K562 (cell line): Measurements from ENCODE around the gene DDX20. TPM values are rescaled to one million over a fixed set of nuclear protein-coding genes. Genes with fewer than 3 reads are reported as not detected.
A peak's percentile ranks its signal among the peaks of the same experiment; 100 is the strongest.

ENCODE experiments used
- ATAC-seq: fragments of 200-7000 bp; cut with Tn5 transposase; 3 replicates; pipeline ENCODE4 v1.9.1; 2020; ENCODE audit warnings: moderate library complexity
- BruUV-seq: library from RNA; stranded (reverse); fragments of 400-500 nt; replicated peaks from 2 replicates; lab custom pipeline; 2021; lab: Mats Ljungman, UMichigan
- CTCF ChIA-PET: fragments of 300-600 bp; formaldehyde crosslinking; extraction: SDS; loops from one replicate; lab custom pipeline; 2021; ENCODE audit warnings: low intra/inter-chr PET ratio; lab: Yijun Ruan, JAX
- POLR2A ChIA-PET: fragments of 300-600, 350-650 bp; sonication (Branson Sonifier 250); formaldehyde crosslinking; extraction: SDS; loops from one replicate; lab custom pipeline; 2021; ENCODE audit warnings: antibody characterized with exemption, inconsistent platforms; lab: Yijun Ruan, JAX
- DNase-seq, 4 experiments: peaks; one replicate each; pipeline versions ENCODE4 v3.0.0 to v3.0.0-alpha.2; 2011 to 2018; ENCODE audit warnings: low spot score in 3 of 4, mixed read lengths in 3 of 4; ENCODE audit errors: extremely low read depth in 1 of 4
- FAIRE-seq: peaks from 2 replicates; lab custom pipeline; 2011; peaks lifted over from hg19 to GRCh38; lab: Jason Lieb, UNC
- H2AFZ ChIP-seq: 2 replicates; pipeline ENCODE4 v1.6.0; 2011; ENCODE audit warnings: low read depth, low read length, control low read depth, inconsistent platforms
- H3K27ac ChIP-seq: fragments of 200-600 bp; 3 replicates; pipeline ENCODE4 v1.8.0; 2011; ENCODE audit warnings: low read depth, mild to moderate bottlenecking, control low read depth, inconsistent platforms, low read length, moderate library complexity, mixed read lengths; ENCODE audit errors: extremely low read depth
- H3K27me3 ChIP-seq, 2 experiments: fragments of 300-600 bp in 1 of 2; 2 replicates in 1 of 2; 3 replicates in 1 of 2; pipeline versions ENCODE4 v1.6.0 to v1.8.0; 2011; ENCODE audit warnings: inconsistent platforms in 2 of 2, low read length in 2 of 2, mild to moderate bottlenecking in 1 of 2, mixed read lengths in 1 of 2, moderate library complexity in 1 of 2; ENCODE audit not compliant: control insufficient read depth in 2 of 2, insufficient read depth in 2 of 2
- H3K36me3 ChIP-seq: fragments of 300-600 bp; 3 replicates; pipeline ENCODE4 v1.8.0; 2011; ENCODE audit warnings: mild to moderate bottlenecking, low read length, inconsistent platforms; ENCODE audit not compliant: control insufficient read depth, insufficient read depth
- H3K4me1 ChIP-seq, 2 experiments: fragments of 200-600 bp in 1 of 2; replicated peaks in 1 of 2; 2 replicates in 1 of 2; 3 replicates in 1 of 2; pipeline versions ENCODE4 v1.5.1 to v1.8.0; 2011; ENCODE audit warnings: inconsistent platforms in 2 of 2, low read length in 2 of 2, mild to moderate bottlenecking in 1 of 2, mixed read lengths in 1 of 2, moderate library complexity in 1 of 2; ENCODE audit not compliant: control insufficient read depth in 2 of 2, insufficient read depth in 2 of 2
- H3K4me2 ChIP-seq: 2 replicates; pipeline ENCODE4 v1.6.1; 2011; ENCODE audit warnings: low read length, control low read depth, inconsistent platforms, mixed read lengths; ENCODE audit not compliant: insufficient read depth
- H3K4me3 ChIP-seq: fragments of 200-600 bp; sonication (generic), shearing (Covaris generic); 2 replicates; pipeline ENCODE4 v1.5.1; 2016; ENCODE audit warnings: control low read depth, inconsistent platforms
- H3K79me2 ChIP-seq: fragments of 200-600 bp; 3 replicates; pipeline ENCODE4 v1.8.0; 2011; ENCODE audit warnings: low read length, inconsistent platforms; ENCODE audit not compliant: control insufficient read depth, insufficient read depth
- H3K9ac ChIP-seq, 2 experiments: 2 replicates each; pipeline versions ENCODE4 v1.6.0 to v1.6.1; 2011; ENCODE audit warnings: low read depth in 2 of 2, low read length in 2 of 2, control low read depth in 1 of 2, inconsistent platforms in 1 of 2, mild to moderate bottlenecking in 1 of 2, mixed read lengths in 1 of 2; ENCODE audit not compliant: insufficient read depth in 1 of 2
- H3K9me1 ChIP-seq: one replicate; pipeline ENCODE4 v1.6.0; 2011; ENCODE audit warnings: inconsistent platforms, mild to moderate bottlenecking, low read length, moderate library complexity; ENCODE audit not compliant: control insufficient read depth, insufficient read depth
- H3K9me3 ChIP-seq: replicated peaks from 2 replicates; pipeline ENCODE4 v1.5.1; 2011; ENCODE audit warnings: low read depth, low read length, inconsistent platforms; ENCODE audit not compliant: control insufficient read depth, insufficient read depth
- H4K20me1 ChIP-seq: replicated peaks from 2 replicates; pipeline ENCODE4 v1.6.1; 2011; ENCODE audit warnings: low read length, inconsistent platforms, mixed read lengths; ENCODE audit not compliant: control insufficient read depth, insufficient read depth
- CCAR2 ChIP-seq: fragments of 200-400 bp; formaldehyde crosslinking; IDR thresholded peaks from 2 replicates; pipeline ENCODE4 v1.6.1; 2017; ENCODE audit warnings: mild to moderate bottlenecking, low read depth, low read length
- CEBPG ChIP-seq, 3 experiments: fragments of 200-800 bp in 1 of 3; sonication (Bioruptor generic) in 1 of 3; sonication (generic) in 1 of 3; formaldehyde crosslinking in 1 of 3; IDR thresholded peaks in 2 of 3; conservative IDR thresholded peaks in 1 of 3; 2 replicates each; pipeline versions ENCODE4 v1.6.1 to v1.8.0; 2016 to 2022; ENCODE audit warnings: missing compliant biosample characterization in 2 of 3, missing genetic modification characterization in 2 of 3, mild to moderate bottlenecking in 1 of 3, missing genetic modification reagents in 1 of 3
- FOXP1 ChIP-seq: sonication (generic); formaldehyde crosslinking; IDR thresholded peaks from 2 replicates; pipeline ENCODE4 v1.8.0; 2022; ENCODE audit warnings: mild to moderate bottlenecking, missing genetic modification reagents
- NCOA4 ChIP-seq: fragments of 450-650 bp; IDR thresholded peaks from 2 replicates; pipeline ENCODE4 v1.6.1; 2018; ENCODE audit warnings: mild to moderate bottlenecking; ENCODE audit not compliant: partially characterized antibody
- NCOA6 ChIP-seq: fragments of 450-650 bp; IDR thresholded peaks from 2 replicates; pipeline ENCODE4 v1.6.1; 2017; ENCODE audit warnings: mild to moderate bottlenecking
- RBFOX2 ChIP-seq: fragments of 200-400 bp; formaldehyde crosslinking; IDR thresholded peaks from 2 replicates; pipeline ENCODE4 v1.6.1; 2017; ENCODE audit warnings: low read depth, mild to moderate bottlenecking, low read length, moderate library complexity
- SETDB1 ChIP-seq: IDR thresholded peaks from one replicate; pipeline ENCODE4 v1.6.1; 2012; ENCODE audit warnings: low read length, control low read depth, inconsistent platforms
- SREBF2 ChIP-seq: sonication (generic); formaldehyde crosslinking; IDR thresholded peaks from 2 replicates; pipeline ENCODE4 v1.4.0; 2020; ENCODE audit warnings: mild to moderate bottlenecking, missing genetic modification reagents
- in situ Hi-C: fragments of 300-500 bp; cut with MboI; formaldehyde crosslinking; loops from 4 replicates; pipeline ENCODE4 v1.15.0; 2018; ENCODE audit warnings: inconsistent platforms, mixed read lengths
- intact Hi-C: fragments of 100-400 bp; cut with micrococcal nuclease; formaldehyde crosslinking; loops from 2 replicates; pipeline ENCODE4 v1.14.2; 2022
- polyA plus RNA-seq, 8 experiments: library from polyadenylated mRNA; depleted of rRNA in 4 of 8; stranded (reverse) in 5 of 8; unstranded in 3 of 8; fragments of >200 nt; fragmentation: Nextera tagmentation in 2 of 8; fragmentation: Illumina TruSeq in 1 of 8; extraction: Ambion mirVana in 2 of 8; extraction: Trizol in 1 of 8; gene quantifications; 2 replicates each; pipeline versions ENCODE4 v1.2.1 to v1.2.3, GENCODE V29; 2011 to 2014; ENCODE audit warnings: inconsistent platforms in 1 of 8, missing spikeins in 1 of 8
- total RNA-seq, 7 experiments: library from RNA; depleted of rRNA in 6 of 7; stranded (reverse); fragments of >200 nt in 6 of 7; fragmentation: Illumina TruSeq in 2 of 7; extraction: Trizol in 2 of 7; gene quantifications; 2 replicates each; pipeline versions ENCODE4 v1.2.1 to v1.2.3, GENCODE V29; 2011 to 2021; ENCODE audit warnings: low replicate concordance in 1 of 7

Gene DDX20
- total and polyA plus RNA-seq, 9 of the 15 experiments (the other 6 are each of a cell fraction or from before 2014, with no cell fraction given): 8.3 to 33.4 (median 24.5) TPM

DNA sequence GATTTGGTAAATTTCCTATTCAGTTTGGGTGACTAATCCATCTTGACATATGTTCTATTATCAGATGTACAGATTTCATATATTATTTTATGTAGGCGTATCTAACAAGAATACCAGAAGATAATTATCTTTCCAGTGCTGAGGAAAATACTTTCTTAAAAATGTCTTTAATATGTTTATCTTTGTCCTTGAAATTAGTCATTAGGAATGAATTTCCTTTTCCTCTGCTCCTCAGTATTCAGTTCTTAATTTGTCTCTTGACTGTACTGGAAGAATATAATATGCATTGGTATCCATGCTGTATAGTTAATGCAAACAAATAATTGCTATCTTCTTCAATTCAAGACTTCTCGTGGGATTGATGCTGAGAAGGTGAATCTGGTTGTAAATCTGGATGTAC is 6.6 kb downstream of the DDX20 start (continued):
- no peak for TF ChIP-seq CCAR2

DNA sequence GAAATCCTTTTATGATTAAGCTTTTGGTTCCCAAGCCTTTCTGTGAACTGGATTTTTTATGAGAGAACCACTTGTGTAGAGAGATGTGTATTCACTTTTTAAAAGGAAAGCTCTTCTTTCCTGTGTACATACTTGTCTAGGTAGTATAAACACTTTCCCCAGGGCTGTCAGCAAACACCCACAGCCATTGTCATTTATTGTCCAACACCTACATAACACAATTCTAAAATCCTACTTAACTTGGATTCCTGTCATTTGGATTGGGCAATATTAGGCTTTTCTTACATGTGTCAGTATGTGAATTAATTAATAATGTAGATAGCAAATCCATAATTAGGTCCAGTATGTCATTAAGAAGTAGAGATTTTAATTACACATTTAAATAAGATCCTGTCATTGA is 12.3 kb downstream of the DDX20 start:
- Histone ChIP-seq H3K4me3 (no peak overlapping the region), H4K20me1 (no peaks in the 10 kb centered on the region; the same call in 1 of the 2 replicates), H3K9me1 (no peaks in the 10 kb centered on the region), H3K27ac (no peak overlapping the region), H3K36me3 (peaks cover 67% of the 10 kb centered on the region), H3K9ac (no peak overlapping the region), H3K4me2 (no peak overlapping the region), H3K79me2 (peaks cover 3% of the 10 kb centered on the region; the same call in 1 of the 3 replicates), H3K9me3 (no peaks in the 10 kb centered on the region), H2AFZ (no peak overlapping the region), H3K4me1 (no peaks in the 10 kb centered on the region), H3K27me3 (no peaks in the 10 kb centered on the region)
- CTCF ChIA-PET: interaction anchor here (1.3 to 5.1 kb wide), 3 partner anchors 53 to 545 kb away, joined by 3 to 61 read pairs (median 39); no protein-coding TSS in a partner anchor
- no TSS peak for BruUV-seq
- POLR2A ChIA-PET: interaction anchor here (0.7 to 5.9 kb wide), 8 partner anchors 12 to 456 kb away, joined by 3 to 43 read pairs (median 3); partner anchors contain the start of gene DDX20
- FAIRE-seq (no peak), DNase-seq (no peak), ATAC-seq (no peak)
- 0 out of 2 replicates have a peak, but pooled peaks have one; percentile 16 for TF ChIP-seq RBFOX2
- TF ChIP-seq NCOA4: no peak
- TF ChIP-seq CEBPG (CRISPR knock-in tag; IDR thresholded peaks at IDR 0.05): no peak
- peak; percentile 37 to 45; a peak in 1 of 4 replicates for TF ChIP-seq CEBPG (tag; conservative IDR thresholded peaks at IDR 0.05 in 1 of 2, IDR thresholded peaks at IDR 0.05 in 1 of 2)
- TF ChIP-seq FOXP1 (CRISPR knock-in tag): no peak
- no peak for TF ChIP-seq NCOA6
- TF ChIP-seq SETDB1: no peak
- TF ChIP-seq SREBF2 (CRISPR knock-in tag): no peak
- intact Hi-C loops (loop anchor here (5.0 kb wide), 1 partner anchor 261 kb away; no protein-coding TSS in a partner anchor), in situ Hi-C loops (loop anchor here (5.0 kb wide), 1 partner anchor 546 kb away; no protein-coding TSS in a partner anchor)
